IMR-90 (cell line): ENCODE results near the gene INTS2. TPM values are rescaled to one million over a fixed set of nuclear protein-coding genes. Genes with fewer than 3 reads are reported as not detected.

ENCODE experiments used
- ATAC-seq: fragments of 200-7000 bp; cut with Tn5 transposase; 2 replicates; pipeline ENCODE4 v1.9.1; 2020; ENCODE audit warnings: low read depth, mild to moderate bottlenecking, moderate library complexity
- BruUV-seq: library from RNA; stranded (reverse); fragments of 400-500 nt; replicated peaks from 2 replicates; lab custom pipeline; 2021; lab: Mats Ljungman, UMichigan
- CTCF ChIA-PET: fragments of 300-600 bp; formaldehyde crosslinking; extraction: SDS; loops from one replicate; lab custom pipeline; 2021; ENCODE audit warnings: antibody characterized with exemption; lab: Yijun Ruan, JAX
- POLR2A ChIA-PET: fragments of 300-600 bp; sonication (Branson Sonifier 250); formaldehyde crosslinking; loops from one replicate; lab custom pipeline; 2022; ENCODE audit warnings: antibody characterized with exemption; ENCODE audit not compliant: unreplicated experiment; lab: Charles Lee
- DNase-seq: peaks from one replicate; pipeline ENCODE4 v3.0.0; 2013
- H2AFZ ChIP-seq: replicated peaks from 2 replicates; pipeline ENCODE3; 2013; ENCODE audit warnings: low read length, mild to moderate bottlenecking; ENCODE audit not compliant: poor library complexity
- H2AK5ac ChIP-seq: 2 replicates; pipeline ENCODE4 v1.6.1; 2013; ENCODE audit warnings: low read depth, low read length, inconsistent platforms
- H2AK9ac ChIP-seq: replicated peaks from 2 replicates; pipeline ENCODE3; 2013; ENCODE audit warnings: mild to moderate bottlenecking, low read depth, low read length, moderate library complexity; ENCODE audit not compliant: poor library complexity
- H2BK120ac ChIP-seq: 2 replicates; pipeline ENCODE4 v1.6.1; 2013; ENCODE audit warnings: low read depth, low read length, inconsistent platforms
- H2BK15ac ChIP-seq: 3 replicates; pipeline ENCODE4 v1.6.1; 2013; ENCODE audit warnings: low read depth, low read length, inconsistent platforms
- H2BK20ac ChIP-seq: 2 replicates; pipeline ENCODE4 v1.6.1; 2013; ENCODE audit warnings: low read depth, mild to moderate bottlenecking, inconsistent platforms, low read length, moderate library complexity
- H2BK5ac ChIP-seq: 2 replicates; pipeline ENCODE4 v1.6.1; 2013; ENCODE audit warnings: mild to moderate bottlenecking, low read depth, low read length, inconsistent platforms; ENCODE audit not compliant: poor library complexity, severe bottlenecking
- H3K14ac ChIP-seq: replicated peaks from 2 replicates; pipeline ENCODE4 v1.6.1; 2013; ENCODE audit warnings: low read depth, low read length, inconsistent platforms
- H3K18ac ChIP-seq: 2 replicates; pipeline ENCODE4 v1.6.1; 2013; ENCODE audit warnings: low read depth, low read length, control low read depth
- H3K23ac ChIP-seq: 2 replicates; pipeline ENCODE4 v1.6.1; 2013; ENCODE audit warnings: low read depth, low read length, inconsistent platforms
- H3K27ac ChIP-seq: 2 replicates; pipeline ENCODE4 v1.5.1; 2013; ENCODE audit warnings: mild to moderate bottlenecking, control low read depth, low read length; ENCODE audit not compliant: insufficient read depth
- H3K27me3 ChIP-seq: 2 replicates; pipeline ENCODE4 v1.6.1; 2013; ENCODE audit warnings: low read length; ENCODE audit not compliant: control insufficient read depth, insufficient read depth
- H3K36me3 ChIP-seq: 2 replicates; pipeline ENCODE4 v1.6.1; 2013; ENCODE audit warnings: low read length, mixed read lengths; ENCODE audit not compliant: control insufficient read depth, insufficient read depth
- H3K4ac ChIP-seq: 2 replicates; pipeline ENCODE4 v1.6.1; 2013; ENCODE audit warnings: low read depth, low read length, inconsistent platforms
- H3K4me1 ChIP-seq: 2 replicates; pipeline ENCODE4 v1.6.1; 2013; ENCODE audit warnings: low read length, mixed read lengths; ENCODE audit not compliant: control insufficient read depth, insufficient read depth
- H3K4me2 ChIP-seq: 2 replicates; pipeline ENCODE4 v1.6.1; 2013; ENCODE audit warnings: low read depth, mild to moderate bottlenecking, control low read depth, low read length, moderate library complexity
- H3K4me3 ChIP-seq: 2 replicates; pipeline ENCODE4 v1.5.1; 2013; ENCODE audit warnings: low read depth, mild to moderate bottlenecking, control low read depth, low read length, moderate library complexity; ENCODE audit not compliant: insufficient read depth
- H3K56ac ChIP-seq: 2 replicates; pipeline ENCODE4 v1.6.1; 2013; ENCODE audit warnings: low read length, inconsistent platforms; ENCODE audit not compliant: insufficient read depth; ENCODE audit errors: extremely low read depth
- H3K79me1 ChIP-seq, 2 experiments: 2 replicates each; pipeline ENCODE4 v1.6.1; 2013; ENCODE audit warnings: low read length in 2 of 2, inconsistent platforms in 1 of 2, low read depth in 1 of 2
- H3K9ac ChIP-seq: 2 replicates; pipeline ENCODE4 v1.6.1; 2013; ENCODE audit warnings: low read depth, low read length, control low read depth
- H3K9me1 ChIP-seq: 2 replicates; pipeline ENCODE4 v1.6.1; 2013; ENCODE audit warnings: low read length, inconsistent platforms; ENCODE audit not compliant: insufficient read depth
- H3K9me3 ChIP-seq: 2 replicates; pipeline ENCODE4 v1.6.1; 2013; ENCODE audit warnings: low read length; ENCODE audit not compliant: control insufficient read depth, insufficient read depth
- H4K20me1 ChIP-seq: 2 replicates; pipeline ENCODE4 v1.6.1; 2013; ENCODE audit warnings: low read length, inconsistent platforms; ENCODE audit not compliant: insufficient read depth
- H4K5ac ChIP-seq: 2 replicates; pipeline ENCODE4 v1.6.1; 2013; ENCODE audit warnings: mild to moderate bottlenecking, low read depth, low read length, control low read depth
- H4K8ac ChIP-seq, 2 experiments: 2 replicates each; pipeline ENCODE4 v1.6.1; 2013; ENCODE audit warnings: low read depth in 2 of 2, low read length in 2 of 2, control low read depth in 1 of 2, inconsistent platforms in 1 of 2
- H4K91ac ChIP-seq: 2 replicates; pipeline ENCODE4 v1.6.1; 2013; ENCODE audit warnings: low read depth, low read length, inconsistent platforms; ENCODE audit not compliant: insufficient read depth
- BHLHE40 ChIP-seq: fragments of 150-350 bp; IDR thresholded peaks from 2 replicates; pipeline ENCODE4 v1.6.1; 2016; ENCODE audit warnings: mild to moderate bottlenecking, low read depth, low read length
- CEBPB ChIP-seq: IDR thresholded peaks from 2 replicates; pipeline ENCODE4 v1.6.1; 2012; ENCODE audit warnings: low read depth, low read length, improper control_type of control experiment
- CHD1 ChIP-seq: IDR thresholded peaks from 2 replicates; pipeline ENCODE4 v1.6.1; 2012; ENCODE audit warnings: low read depth, low read length, improper control_type of control experiment
- CTCF ChIP-seq: conservative IDR thresholded peaks from 2 replicates; pipeline ENCODE4 v1.5.1; 2012; ENCODE audit warnings: mild to moderate bottlenecking, low read depth, low read length, improper control_type of control experiment
- ELK1 ChIP-seq: fragments of 150-350 bp; IDR thresholded peaks from 2 replicates; pipeline ENCODE4 v1.6.1; 2016; ENCODE audit warnings: low read depth, mild to moderate bottlenecking, low read length, moderate library complexity, borderline replicate concordance
- FOS ChIP-seq: fragments of 150-350 bp; IDR thresholded peaks from 2 replicates; pipeline ENCODE4 v1.6.1; 2016; ENCODE audit warnings: low read depth, low read length
- MAFK ChIP-seq: IDR thresholded peaks from 2 replicates; pipeline ENCODE4 v1.6.1; 2012; ENCODE audit warnings: low read depth, low read length, improper control_type of control experiment
- MAZ ChIP-seq: IDR thresholded peaks from 2 replicates; pipeline ENCODE4 v1.6.1; 2012; ENCODE audit warnings: low read depth, mild to moderate bottlenecking, low read length, improper control_type of control experiment, moderate library complexity, borderline replicate concordance
- MXI1 ChIP-seq: IDR thresholded peaks from 2 replicates; pipeline ENCODE4 v1.6.1; 2012; ENCODE audit warnings: low read depth, mild to moderate bottlenecking, low read length, moderate library complexity, borderline replicate concordance
- NFE2L2 ChIP-seq: fragments of 150-350 bp; IDR thresholded peaks from 2 replicates; pipeline ENCODE4 v1.6.1; 2016; ENCODE audit warnings: low read depth, mild to moderate bottlenecking, low read length
- POLR2A ChIP-seq: IDR thresholded peaks from 2 replicates; pipeline ENCODE4 v1.6.1; 2012; ENCODE audit warnings: mild to moderate bottlenecking, low read depth, low read length
- RAD21 ChIP-seq: IDR thresholded peaks from 2 replicates; pipeline ENCODE4 v1.6.1; 2012; ENCODE audit warnings: low read length, improper control_type of control experiment
- RCOR1 ChIP-seq: IDR thresholded peaks from 2 replicates; pipeline ENCODE4 v1.6.1; 2012; ENCODE audit warnings: mild to moderate bottlenecking, low read length, improper control_type of control experiment; ENCODE audit not compliant: insufficient replicate concordance
- RFX5 ChIP-seq: IDR thresholded peaks from 2 replicates; pipeline ENCODE4 v1.8.0; 2012; ENCODE audit warnings: low read depth, mild to moderate bottlenecking, low read length, moderate library complexity
- SMC3 ChIP-seq: fragments of 150-350 bp; IDR thresholded peaks from 2 replicates; pipeline ENCODE4 v1.6.1; 2016; ENCODE audit warnings: low read depth, mild to moderate bottlenecking, antibody characterized with exemption, low read length, moderate library complexity
- USF2 ChIP-seq: fragments of 150-350 bp; IDR thresholded peaks from 2 replicates; pipeline ENCODE4 v1.6.1; 2017; ENCODE audit warnings: mild to moderate bottlenecking, antibody characterized with exemption, low read length, low read depth
- WGBS, 2 experiments: methylation state at CpG; one replicate each; pipeline versions ENCODE4 v1.1.5 to v1.1.7; 2013; ENCODE audit warnings: missing lambda C conversion rate in 2 of 2; ENCODE audit not compliant: insufficient read length in 1 of 2; ENCODE audit errors: extremely low coverage in 2 of 2; 5-methylcytosine and 5-hydroxymethylcytosine counted together
- dilution Hi-C: fragments of 300-500 bp; cut with HindIII; formaldehyde crosslinking; loops from one replicate; pipeline ENCODE4 v1.14.3; 2018; ENCODE audit warnings: low sequenced_read_pairs; ENCODE audit not compliant: unreplicated experiment
- in situ Hi-C: fragments of 300-500 bp; cut with MboI; formaldehyde crosslinking; loops from 3 replicates; pipeline ENCODE4 v1.14.3; 2019; ENCODE audit warnings: low sequenced_read_pairs, inconsistent platforms, mixed read lengths
- intact Hi-C: fragments of 100-400 bp; cut with micrococcal nuclease; formaldehyde crosslinking; loops from 2 replicates; pipeline ENCODE4 v1.10.0; 2022
- polyA plus RNA-seq, 3 experiments: library from polyadenylated mRNA; depleted of rRNA; stranded (reverse); fragments of >200 nt; gene quantifications; 2 replicates each; pipeline ENCODE4 v1.2.3, GENCODE V29; 2012; ENCODE audit warnings: low replicate concordance in 1 of 3
- total RNA-seq: library from RNA; depleted of rRNA; stranded (reverse); fragments of >200 nt; gene quantifications from 2 replicates; pipeline ENCODE4 v1.2.3, GENCODE V29; 2012

INTS2 gene
- total and polyA plus RNA-seq, 2 of the 4 experiments (the other 2 are of a cell fraction): 4.0 to 17.4 TPM

- H2AFZ ChIP-seq: no peak overlapping the region
- H3K56ac ChIP-seq: no peak overlapping the region
- H3K36me3 ChIP-seq: no peaks in the 10 kb centered on the region
- no peak overlapping the region for H3K9ac ChIP-seq
- no peak for DNase-seq
- H4K91ac ChIP-seq: no peak overlapping the region
- CTCF ChIA-PET: no interaction called here
- intact Hi-C loops: no loop called here
- no peak overlapping the region for H2BK5ac ChIP-seq
- H3K23ac ChIP-seq: no peak overlapping the region
- in situ Hi-C loops: no loop called here
- H3K27ac ChIP-seq: no peak overlapping the region
- no peak overlapping the region for H3K18ac ChIP-seq
- H3K4me2 ChIP-seq: no peak overlapping the region
- no peak overlapping the region for H2AK5ac ChIP-seq
- H2AK9ac ChIP-seq: no peak overlapping the region
- no peak overlapping the region for H2BK120ac ChIP-seq
- POLR2A ChIA-PET: no interaction called here
- peaks cover 2% of the 10 kb centered on the region; the same call in 1 of the 2 replicates for H3K4me1 ChIP-seq
- no peak overlapping the region for H3K14ac ChIP-seq
- no peaks in the 10 kb centered on the region for H3K9me3 ChIP-seq
- no CpG with 5 or more reads among the region's 8 CpGs for WGBS, 2 experiments
- H2BK20ac ChIP-seq: no peak overlapping the region
- dilution Hi-C loops: no loop called here
- TF ChIP-seq RAD21 (no peak), CHD1 (no peak), RFX5 (no peak), BHLHE40 (no peak), NFE2L2 (no peak), USF2 (no peak), CEBPB (no peak), MXI1 (no peak), CTCF (no peak), RCOR1 (no peak), FOS (no peak), MAFK (no peak), MAZ (no peak), POLR2A (no peak), ELK1 (no peak), SMC3 (no peak)
- H3K4ac ChIP-seq: no peak overlapping the region
- no peak overlapping the region for H4K8ac ChIP-seq
- H3K79me1 ChIP-seq: peaks cover 1 to 18% of the 10 kb centered on the region in 2 experiments; a peak in 2 of 4 replicates
- H4K5ac ChIP-seq: no peak overlapping the region
- no peak for ATAC-seq
- BruUV-seq: no TSS peak
- no peak overlapping the region for H3K4me3 ChIP-seq
- H4K20me1 ChIP-seq: no peaks in the 10 kb centered on the region
- no peak overlapping the region for H2BK15ac ChIP-seq
- H3K9me1 ChIP-seq: 0 out of 2 replicates have a peak, but pooled peaks cover 2% of the 10 kb centered on the region
- H3K27me3 ChIP-seq: no peaks in the 10 kb centered on the region
Observed at GRCh38 chr17:61827649-61828395, 100.0 kb downstream of the INTS2 start.
